GM06990 (cell line): ENCODE measurements around the gene RALGPS1.

Source experiments
- DNase-seq: peaks from one replicate; pipeline ENCODE4 v3.0.0-alpha.2; 2011; ENCODE audit not compliant: insufficient read length; ENCODE audit errors: extremely low read depth
- H3K27me3 ChIP-seq: replicated peaks from 2 replicates; pipeline ENCODE4 v1.6.0; 2011; ENCODE audit warnings: low read length; ENCODE audit not compliant: control insufficient read depth, insufficient read depth
- H3K36me3 ChIP-seq: 2 replicates; pipeline ENCODE4 v1.5.1; 2011; ENCODE audit warnings: low read length; ENCODE audit not compliant: control insufficient read depth, insufficient read depth
- H3K4me3 ChIP-seq: replicated peaks from 2 replicates; pipeline ENCODE4 v1.5.1; 2011; ENCODE audit warnings: low read depth, mild to moderate bottlenecking, control low read depth, low read length
- TF ChIP-seq, protein P1 (sequence below): IDR thresholded peaks from 2 replicates; pipeline ENCODE4 v1.5.1; 2011; ENCODE audit warnings: low read length, control low read depth, mild to moderate bottlenecking, inconsistent platforms; ENCODE audit not compliant: insufficient read depth, poor library complexity, severe bottlenecking

Gene RALGPS1

DNA sequence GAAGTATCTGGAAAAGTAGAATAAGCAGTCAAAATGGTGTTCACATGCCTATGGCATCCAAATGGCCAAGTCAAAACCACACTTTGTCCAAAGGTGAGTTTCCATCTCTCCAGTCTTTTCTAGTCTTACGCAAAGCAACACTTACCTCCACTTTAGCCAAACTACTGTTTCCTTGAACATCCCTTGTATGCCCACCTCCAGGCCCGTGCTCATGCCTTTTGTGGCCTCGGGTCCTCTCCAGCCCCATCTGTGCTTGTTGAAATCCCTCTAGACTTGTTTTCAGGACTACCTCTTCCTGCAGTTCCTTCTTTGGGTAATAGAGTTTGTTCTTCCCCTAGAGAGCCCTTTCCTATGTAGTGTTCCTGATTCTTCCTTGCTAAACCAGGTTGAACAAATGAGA, 146.8 kb downstream of the RALGPS1 start:
- Histone ChIP-seq H3K36me3 (no peaks in the 10 kb centered on the region), H3K4me3 (no peak overlapping the region), H3K27me3 (no peaks in the 10 kb centered on the region)
- TF ChIP-seq, protein P1, sequence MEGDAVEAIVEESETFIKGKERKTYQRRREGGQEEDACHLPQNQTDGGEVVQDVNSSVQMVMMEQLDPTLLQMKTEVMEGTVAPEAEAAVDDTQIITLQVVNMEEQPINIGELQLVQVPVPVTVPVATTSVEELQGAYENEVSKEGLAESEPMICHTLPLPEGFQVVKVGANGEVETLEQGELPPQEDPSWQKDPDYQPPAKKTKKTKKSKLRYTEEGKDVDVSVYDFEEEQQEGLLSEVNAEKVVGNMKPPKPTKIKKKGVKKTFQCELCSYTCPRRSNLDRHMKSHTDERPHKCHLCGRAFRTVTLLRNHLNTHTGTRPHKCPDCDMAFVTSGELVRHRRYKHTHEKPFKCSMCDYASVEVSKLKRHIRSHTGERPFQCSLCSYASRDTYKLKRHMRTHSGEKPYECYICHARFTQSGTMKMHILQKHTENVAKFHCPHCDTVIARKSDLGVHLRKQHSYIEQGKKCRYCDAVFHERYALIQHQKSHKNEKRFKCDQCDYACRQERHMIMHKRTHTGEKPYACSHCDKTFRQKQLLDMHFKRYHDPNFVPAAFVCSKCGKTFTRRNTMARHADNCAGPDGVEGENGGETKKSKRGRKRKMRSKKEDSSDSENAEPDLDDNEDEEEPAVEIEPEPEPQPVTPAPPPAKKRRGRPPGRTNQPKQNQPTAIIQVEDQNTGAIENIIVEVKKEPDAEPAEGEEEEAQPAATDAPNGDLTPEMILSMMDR = no peak
- DNase-seq = no peak

DNA sequence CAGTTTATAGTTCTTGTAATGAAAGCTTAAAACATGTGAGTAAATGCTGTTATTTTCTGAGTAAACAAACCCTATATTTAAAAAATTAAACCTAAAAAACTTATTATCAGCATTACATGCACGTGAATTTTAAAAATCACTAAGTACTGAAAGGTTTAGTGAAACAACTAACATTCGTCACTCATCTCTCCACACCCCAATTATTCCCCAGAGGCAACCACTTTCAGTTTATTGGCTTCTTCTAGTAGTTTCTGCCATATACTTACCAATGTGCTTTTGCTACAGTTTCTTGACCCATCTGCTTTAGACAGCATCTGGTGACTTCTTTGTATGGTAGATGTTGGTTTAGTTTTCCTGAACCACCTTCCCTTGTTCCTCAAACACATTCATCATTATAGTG, 149.8 kb downstream of the RALGPS1 start:
- TF ChIP-seq, protein P1 = no peak
- DNase-seq = no peak
- H3K4me3 ChIP-seq = no peak overlapping the region
- H3K36me3 ChIP-seq = no peaks in the 10 kb centered on the region
- no peaks in the 10 kb centered on the region for H3K27me3 ChIP-seq

DNA sequence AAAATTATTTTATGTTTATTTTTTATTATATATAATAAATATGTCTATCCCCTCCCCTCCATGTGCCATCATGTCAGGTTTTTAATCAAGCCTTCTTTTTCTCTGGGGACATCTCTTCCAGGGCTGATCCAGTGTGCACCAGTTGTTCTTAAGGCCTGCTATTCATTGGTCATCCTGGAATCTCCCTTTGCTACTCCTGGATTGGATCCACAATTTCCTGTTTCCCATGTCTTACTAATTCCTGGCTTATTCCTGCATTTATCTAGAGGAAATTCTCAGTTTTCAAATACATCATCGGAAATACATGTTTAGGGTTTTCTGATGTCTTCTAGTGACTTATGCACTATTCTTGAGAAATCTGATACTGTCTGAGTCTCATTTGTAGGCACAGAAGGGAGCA, 151.0 kb downstream of the RALGPS1 start:
- Histone ChIP-seq H3K4me3 (no peak overlapping the region), H3K36me3 (no peaks in the 10 kb centered on the region)
- DNase-seq = no peak

GRCh38 chr9:127066060-127066850, 151.7 kb downstream of the RALGPS1 start:
- Histone ChIP-seq H3K4me3 (no peak overlapping the region), H3K36me3 (no peaks in the 10 kb centered on the region), H3K27me3 (no peaks in the 10 kb centered on the region)
- no peak for DNase-seq
- TF ChIP-seq, protein P1 = no peak

More for the DNA sequence above, 151.0 kb downstream of the RALGPS1 start:
- no peaks in the 10 kb centered on the region for H3K27me3 ChIP-seq
- TF ChIP-seq, protein P1 = no peak

DNA sequence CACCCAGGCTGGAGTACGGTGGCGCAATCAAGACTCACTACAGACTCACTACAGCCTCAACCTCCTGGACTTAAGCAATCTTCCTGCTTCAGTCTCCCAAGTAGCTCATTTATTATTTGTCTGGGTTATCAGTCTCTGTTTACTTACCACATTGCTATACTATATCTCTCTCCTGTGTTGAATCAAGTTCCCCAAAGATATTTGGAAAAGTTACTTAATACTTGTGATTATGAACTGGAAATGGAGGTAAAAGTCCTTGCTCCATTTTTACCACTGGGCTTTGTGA, 152.2 kb downstream of the RALGPS1 start:
- TF ChIP-seq, protein P1 = no peak
- Histone ChIP-seq H3K36me3 (no peaks in the 10 kb centered on the region), H3K27me3 (no peaks in the 10 kb centered on the region), H3K4me3 (no peak overlapping the region)
- no peak for DNase-seq

GRCh38 chr9:127067603-127068220, 153.1 kb downstream of the RALGPS1 start:
- no peak for DNase-seq
- H3K4me3 ChIP-seq = no peak overlapping the region
- no peaks in the 10 kb centered on the region for H3K36me3 ChIP-seq
- H3K27me3 ChIP-seq = no peaks in the 10 kb centered on the region
- TF ChIP-seq, protein P1 = no peak
